ENCODE results near the gene DAPK2.

DNA sequence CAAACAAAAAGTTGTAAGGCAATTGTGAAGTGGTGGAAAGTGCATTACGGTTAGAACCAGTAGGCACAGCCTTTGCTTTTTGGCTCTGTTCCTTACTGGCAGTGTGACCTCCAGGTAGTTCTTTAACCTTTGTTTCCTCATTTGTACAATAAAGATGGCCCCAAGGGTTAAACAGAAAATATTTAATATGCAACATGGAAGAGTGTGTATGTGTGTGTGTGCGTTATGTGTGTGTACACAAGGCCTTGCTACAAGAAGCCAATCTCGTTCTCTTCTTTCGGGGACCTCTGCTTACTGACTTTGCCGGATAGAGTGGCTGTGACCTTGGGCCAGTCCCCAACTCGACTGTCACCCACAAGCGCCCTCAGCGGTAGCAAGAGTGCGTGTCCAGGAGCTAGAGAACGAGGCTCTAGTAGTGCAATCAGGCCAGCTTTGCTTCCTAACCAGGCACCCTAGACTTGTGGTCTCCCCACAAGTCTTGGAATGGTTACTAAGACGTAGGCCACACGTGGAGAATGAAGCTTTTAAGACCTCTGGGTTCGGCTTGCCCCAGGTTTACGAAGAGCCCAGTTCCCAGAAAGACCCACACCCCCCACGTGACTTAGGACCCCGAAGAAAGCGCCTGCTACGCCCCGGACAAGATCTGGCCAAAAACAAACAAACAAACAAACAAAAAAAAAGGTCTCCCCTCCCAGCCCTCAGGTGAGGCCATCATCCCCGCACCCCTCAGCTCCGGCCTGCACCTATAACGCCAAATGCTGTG lies 46.8 kb upstream of the DAPK2 start:
- TF ChIP-seq CTCF (IDR thresholded peaks at IDR 0.05) (peak in 1 of 6 experiments; percentile 10), POLR2A (IDR thresholded peaks at IDR 0.05) (no peak)
